ENCODE measurements around the gene ROR2.
"Not testable (repeated sequence)": the region's sequence is repeated elsewhere in the genome, so short reads cannot be mapped to it uniquely, and the experiment has no call there.

Gene ROR2

DNA sequence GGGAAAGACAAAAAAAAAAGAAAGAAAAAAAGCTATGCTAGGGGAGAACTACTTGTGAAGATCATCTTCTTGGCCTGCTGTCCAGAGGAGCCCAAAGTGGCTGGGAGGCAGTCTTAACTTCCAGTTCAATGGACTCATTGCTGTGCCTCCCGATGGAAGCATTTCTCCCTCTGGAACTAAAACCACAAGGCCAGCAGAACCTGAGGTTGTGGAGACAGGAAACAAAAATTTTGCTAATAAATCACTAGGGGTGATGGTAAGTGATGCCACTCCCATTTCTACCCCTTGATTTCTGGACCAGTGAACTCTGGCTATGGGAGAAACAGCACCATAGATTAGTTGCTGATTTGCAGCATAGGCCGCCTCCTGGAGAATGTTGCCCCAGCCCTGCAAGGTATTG is 402.9 kb downstream of the ROR2 start:
- no peak for DNase-seq

GRCh38 chr9:91546574-91546973 is 403.5 kb downstream of the ROR2 start:
- no peak for DNase-seq

GRCh38 chr9:91541734-91542133 is 408.3 kb downstream of the ROR2 start:
- DNase-seq: peak; percentile 47

- not testable (repeated sequence) for DNase-seq
Observed at GRCh38 chr9:91540506-91540905, 409.5 kb downstream of the ROR2 start.

- DNase-seq: peak; percentile 84
Observed at GRCh38 chr9:91536211-91536691, 413.8 kb downstream of the ROR2 start.

GRCh38 chr9:91534374-91534773 is 415.7 kb downstream of the ROR2 start:
- DNase-seq: no peak

DNA sequence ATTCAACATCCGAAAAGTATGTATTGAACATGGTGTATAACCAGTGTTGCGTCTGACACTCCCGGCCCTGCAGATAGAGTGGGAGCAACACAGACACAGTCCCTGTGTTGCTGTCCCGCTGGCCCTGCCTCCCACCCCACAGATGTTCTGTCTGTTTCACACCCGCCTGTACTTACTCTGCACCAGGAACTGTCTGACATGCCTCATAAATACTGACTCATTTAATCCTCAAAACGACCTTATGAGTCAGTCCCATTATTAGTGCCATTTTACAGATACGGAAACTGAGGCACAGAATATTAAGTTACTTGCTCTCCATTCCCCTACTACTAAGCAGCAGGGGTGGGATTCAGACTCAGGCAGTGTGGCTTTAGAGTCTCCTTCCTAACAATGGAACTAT is 416.6 kb downstream of the ROR2 start:
- DNase-seq: no peak

DNA sequence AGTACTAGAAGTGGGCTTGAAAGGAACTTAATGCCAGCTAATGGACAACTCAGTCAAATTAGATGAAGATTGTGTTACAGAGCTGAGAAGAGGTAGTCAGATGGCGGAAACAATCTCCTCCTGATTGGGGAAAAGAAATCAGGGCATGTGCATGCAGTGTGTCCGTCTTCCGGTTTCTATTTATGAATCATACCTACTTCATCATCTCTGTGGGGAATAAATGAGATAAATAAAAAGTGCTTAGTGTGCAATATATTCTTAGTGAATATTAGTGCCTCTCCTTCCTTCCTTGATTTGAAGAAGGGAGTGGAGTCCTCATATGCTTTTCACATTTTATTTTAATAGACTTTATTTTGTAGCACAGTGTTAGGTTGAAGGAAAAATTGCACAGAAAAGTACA is 417.7 kb downstream of the ROR2 start:
- no peak for DNase-seq

DNA sequence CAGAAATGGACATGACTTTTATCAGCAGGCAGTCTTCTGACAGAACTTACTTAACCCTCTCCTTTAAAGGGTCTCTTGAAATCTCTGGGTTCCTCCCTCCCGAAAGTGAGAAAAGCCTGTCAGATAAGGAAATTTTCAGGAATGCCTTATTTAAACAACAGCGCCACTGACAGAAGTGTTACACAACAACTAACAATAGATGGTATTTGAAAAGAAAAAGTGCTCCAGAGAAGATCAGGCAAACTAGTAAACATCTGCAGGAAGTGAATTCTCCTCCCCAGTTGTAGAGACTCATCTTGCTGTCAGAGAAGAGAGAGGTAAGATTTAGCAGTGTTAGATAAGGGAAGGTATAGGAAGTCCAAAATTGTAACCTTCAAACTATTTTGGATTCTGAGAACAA is 419.2 kb downstream of the ROR2 start:
- DNase-seq: peak; percentile 9

- no peak for DNase-seq
Observed at GRCh38 chr9:91522481-91522880, 427.5 kb downstream of the ROR2 start.

DNA sequence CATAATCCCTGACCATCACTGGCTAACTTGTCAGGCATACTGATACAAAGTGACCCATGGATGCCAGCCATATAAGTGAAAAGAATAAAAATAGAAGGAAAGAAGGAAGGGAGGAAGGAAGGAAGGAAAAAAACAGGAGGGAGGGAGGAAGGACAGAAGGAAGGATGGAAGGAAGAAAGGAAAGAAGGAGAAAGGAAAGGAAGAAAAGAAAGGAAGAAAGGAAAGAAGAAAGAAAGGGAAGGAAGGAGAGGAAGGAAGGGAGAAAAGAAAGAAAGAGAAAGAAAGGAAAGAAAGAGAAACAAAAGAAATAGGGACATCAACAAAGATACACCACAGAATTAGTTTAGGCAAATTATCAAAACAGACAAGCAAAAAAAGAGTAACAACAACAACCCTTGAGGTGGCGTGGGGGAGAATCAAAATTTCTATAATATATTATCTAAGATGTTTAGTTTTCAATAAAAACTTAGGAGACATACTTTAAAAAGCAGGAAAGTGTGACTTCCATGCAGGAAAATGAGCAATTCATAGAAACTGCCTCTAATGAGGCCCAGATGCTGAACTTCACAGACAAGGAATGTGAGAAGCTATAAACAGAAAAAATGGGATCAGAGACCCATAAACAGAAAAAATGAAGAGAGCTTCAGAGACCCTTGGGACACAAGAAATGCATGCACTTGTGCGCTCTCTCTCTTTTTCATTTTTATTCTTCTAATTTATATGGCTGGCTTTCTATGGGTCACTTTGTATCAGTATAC is 430.3 kb downstream of the ROR2 start:
- DNase-seq: no peak

DNA sequence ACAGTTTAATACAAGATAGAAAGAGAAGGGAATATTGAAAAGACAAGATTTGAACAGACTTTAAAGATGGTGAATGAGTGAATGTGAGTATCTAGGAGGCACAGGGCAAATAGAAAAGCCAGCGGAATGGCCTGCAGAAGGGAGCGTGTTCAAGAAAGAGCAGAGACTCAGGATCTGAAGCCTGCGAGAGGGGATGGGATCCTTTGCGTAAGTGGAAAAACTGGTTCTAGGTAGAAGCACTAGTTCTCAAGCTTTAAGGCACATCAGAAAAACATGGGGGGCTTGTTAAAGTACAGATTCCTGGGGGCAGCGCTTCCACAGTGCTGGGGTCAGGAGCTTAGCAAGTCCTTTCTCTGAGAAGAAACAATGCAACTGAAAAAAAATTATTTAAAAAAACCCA is 431.6 kb downstream of the ROR2 start:
- DNase-seq: no peak

DNA sequence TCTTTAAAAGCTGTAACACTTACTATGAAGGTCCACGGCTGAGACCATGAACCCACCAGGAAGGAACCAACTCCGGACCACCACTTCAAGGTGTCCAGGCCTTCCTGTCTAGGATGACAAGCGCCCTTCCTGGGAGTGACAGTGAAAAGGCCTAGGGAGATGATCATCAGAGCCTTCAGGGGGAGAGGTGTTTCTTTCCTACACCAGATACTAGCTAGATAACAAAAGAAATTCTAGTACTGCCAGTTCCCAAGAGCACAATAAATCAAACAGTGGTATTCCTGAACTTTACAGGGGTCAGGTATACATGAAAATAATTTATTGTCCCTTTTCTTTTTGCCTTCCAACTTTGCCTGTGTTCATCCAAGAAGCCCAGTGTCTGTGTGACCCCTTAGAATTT is 432.2 kb downstream of the ROR2 start:
- no peak for DNase-seq

- DNase-seq: not testable (repeated sequence)
Observed at GRCh38 chr9:91517332-91517731, 432.7 kb downstream of the ROR2 start.

DNA sequence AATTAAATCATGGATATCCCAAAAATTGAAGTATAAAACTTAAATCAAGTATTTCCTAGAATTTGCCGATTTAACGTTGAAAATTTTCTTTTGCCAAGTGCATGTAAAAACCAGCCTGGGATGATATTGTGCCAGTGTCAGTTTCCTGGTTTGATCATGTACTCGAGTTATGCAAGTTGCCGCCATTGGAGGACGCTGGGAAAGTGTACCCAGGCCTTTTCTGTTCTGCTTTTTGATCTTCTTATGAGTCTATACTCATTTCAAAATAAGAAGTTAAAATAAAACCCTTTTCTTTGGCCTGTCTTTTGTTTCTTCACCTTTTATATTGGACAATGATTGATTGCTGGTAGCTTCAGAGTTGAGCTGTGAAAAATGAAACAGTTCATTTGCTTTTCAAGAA is 433.3 kb downstream of the ROR2 start:
- DNase-seq: no peak

GRCh38 chr9:91516081-91516480 is 433.9 kb downstream of the ROR2 start:
- no peak for DNase-seq

DNA sequence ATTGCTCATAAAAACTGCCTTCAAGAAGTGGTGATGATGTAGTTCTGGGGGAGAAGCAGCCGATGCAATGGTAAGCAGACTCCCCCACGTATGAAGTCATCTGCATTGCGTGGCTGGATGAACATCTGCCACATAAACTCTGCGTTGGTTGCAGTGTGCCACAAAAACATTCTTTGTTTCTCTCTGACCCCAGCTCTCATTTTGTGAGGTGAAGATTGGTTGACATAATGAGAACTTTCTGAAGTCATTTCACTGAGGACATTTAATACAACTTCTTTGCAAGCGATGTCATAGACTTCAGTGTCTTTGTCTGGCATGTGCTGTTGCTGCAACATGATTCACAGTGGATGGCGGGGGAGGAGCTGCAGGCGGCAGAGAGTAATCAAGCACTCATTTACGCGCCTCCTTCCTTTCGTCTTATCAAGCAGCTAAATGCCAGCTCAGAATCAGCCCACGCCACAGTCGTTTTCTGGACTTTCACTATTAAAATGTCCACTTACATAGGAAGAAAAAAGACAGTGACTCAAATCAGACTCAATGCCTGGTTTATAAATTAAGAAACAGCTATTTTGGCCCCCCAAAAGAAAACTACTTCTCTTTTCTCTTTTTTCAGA is 434.8 kb downstream of the ROR2 start:
- peak; percentile 34 for DNase-seq

All from DMS53 (cell line).